ENCODE data around the gene IQGAP2. TPM values are rescaled to one million over a fixed set of nuclear protein-coding genes. Genes with fewer than 3 reads are reported as not detected.
"Not testable (repeated sequence)": the region's sequence is repeated elsewhere in the genome, so short reads cannot be mapped to it uniquely, and the experiment has no call there.

Gene IQGAP2
- total RNA-seq, 1 donor from 2014 or later: 8.8 TPM

DNA sequence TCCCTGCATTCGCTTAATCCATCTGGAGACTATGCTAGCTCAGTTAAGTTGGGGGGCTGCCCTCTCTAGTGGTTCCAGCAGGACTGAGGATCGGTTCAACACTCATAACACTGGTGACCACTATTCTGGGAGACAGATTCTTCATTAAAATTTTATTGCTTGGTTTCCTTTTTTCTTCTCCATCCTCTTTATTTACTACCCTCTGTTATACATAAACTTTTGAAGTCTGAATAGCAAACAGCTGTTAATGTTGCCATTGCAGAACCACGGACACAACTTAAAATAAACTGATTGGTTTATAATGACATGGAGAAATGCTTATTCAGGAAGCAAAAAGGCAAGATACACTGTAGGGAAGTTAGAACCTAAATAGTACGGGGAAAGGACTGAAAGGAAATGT is 22.1 kb downstream of the IQGAP2 start:
- TF ChIP-seq, protein P1, sequence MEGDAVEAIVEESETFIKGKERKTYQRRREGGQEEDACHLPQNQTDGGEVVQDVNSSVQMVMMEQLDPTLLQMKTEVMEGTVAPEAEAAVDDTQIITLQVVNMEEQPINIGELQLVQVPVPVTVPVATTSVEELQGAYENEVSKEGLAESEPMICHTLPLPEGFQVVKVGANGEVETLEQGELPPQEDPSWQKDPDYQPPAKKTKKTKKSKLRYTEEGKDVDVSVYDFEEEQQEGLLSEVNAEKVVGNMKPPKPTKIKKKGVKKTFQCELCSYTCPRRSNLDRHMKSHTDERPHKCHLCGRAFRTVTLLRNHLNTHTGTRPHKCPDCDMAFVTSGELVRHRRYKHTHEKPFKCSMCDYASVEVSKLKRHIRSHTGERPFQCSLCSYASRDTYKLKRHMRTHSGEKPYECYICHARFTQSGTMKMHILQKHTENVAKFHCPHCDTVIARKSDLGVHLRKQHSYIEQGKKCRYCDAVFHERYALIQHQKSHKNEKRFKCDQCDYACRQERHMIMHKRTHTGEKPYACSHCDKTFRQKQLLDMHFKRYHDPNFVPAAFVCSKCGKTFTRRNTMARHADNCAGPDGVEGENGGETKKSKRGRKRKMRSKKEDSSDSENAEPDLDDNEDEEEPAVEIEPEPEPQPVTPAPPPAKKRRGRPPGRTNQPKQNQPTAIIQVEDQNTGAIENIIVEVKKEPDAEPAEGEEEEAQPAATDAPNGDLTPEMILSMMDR (IDR thresholded peaks at IDR 0.05): no peak
- no peaks in the 10 kb centered on the region for H3K36me3 Mint-ChIP-seq (ENCODE audit: unreplicated experiment)
- no peak overlapping the region for H3K4me3 Mint-ChIP-seq (ENCODE audit: unreplicated experiment)
- H3K27me3 Mint-ChIP-seq (ENCODE audit: unreplicated experiment): no peaks in the 10 kb centered on the region
- no peak for DNase-seq (ENCODE audit: extremely low spot score, unreplicated experiment)
- no peaks in the 10 kb centered on the region for H3K9me3 Mint-ChIP-seq (ENCODE audit: unreplicated experiment)
- H3K4me1 Mint-ChIP-seq (ENCODE audit: unreplicated experiment): peaks cover 19% of the 10 kb centered on the region
- H3K27ac Mint-ChIP-seq (ENCODE audit: unreplicated experiment): no peak overlapping the region

DNA sequence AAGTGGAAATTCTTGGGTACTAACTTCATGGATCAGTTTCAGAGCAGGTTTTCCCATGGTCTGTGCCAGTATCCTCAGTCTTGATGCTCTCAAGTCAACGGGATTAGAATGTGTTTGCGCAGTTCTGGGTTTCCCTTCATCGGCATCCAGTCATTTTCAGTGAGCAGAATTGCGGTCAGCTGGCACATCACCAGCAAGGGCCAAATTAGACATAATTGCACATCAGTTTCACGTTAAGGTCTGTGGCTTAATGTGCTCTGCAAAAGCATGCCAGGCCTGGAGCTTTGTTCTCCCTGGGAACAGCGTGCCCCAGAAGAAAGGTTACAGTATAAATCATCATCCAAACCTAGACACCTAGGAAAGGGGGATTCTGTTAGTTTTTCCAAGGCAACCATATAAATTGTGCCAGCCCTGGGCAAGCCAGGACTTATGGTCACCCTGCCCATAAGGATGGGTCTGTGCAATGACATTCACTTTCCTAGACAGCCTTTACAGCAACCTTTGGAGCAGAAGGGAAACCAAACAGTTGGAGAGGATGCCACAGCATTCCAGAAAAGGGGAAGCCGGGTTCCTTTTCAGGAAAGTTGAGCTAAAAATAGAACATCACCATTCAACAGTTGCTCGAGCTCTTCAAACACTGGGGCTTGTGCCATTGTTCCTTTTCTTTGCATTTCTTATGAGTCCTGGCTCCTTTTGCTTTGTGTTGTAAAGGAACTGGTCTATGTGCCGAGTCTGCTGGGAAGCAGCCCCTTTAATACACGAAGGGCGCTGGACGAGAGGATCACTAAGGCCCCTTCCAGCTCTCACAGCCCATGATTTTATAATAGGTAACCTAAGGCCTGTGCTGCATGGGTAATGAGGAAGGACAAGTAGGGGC is 23.1 kb downstream of the IQGAP2 start:
- DNase-seq (ENCODE audit: extremely low spot score, unreplicated experiment): no peak
- TF ChIP-seq, protein P1 (IDR thresholded peaks at IDR 0.05): no peak
- peaks cover 19% of the 10 kb centered on the region for H3K4me1 Mint-ChIP-seq (ENCODE audit: unreplicated experiment)
- no peaks in the 10 kb centered on the region for H3K36me3 Mint-ChIP-seq (ENCODE audit: unreplicated experiment)
- no peaks in the 10 kb centered on the region for H3K27me3 Mint-ChIP-seq (ENCODE audit: unreplicated experiment)
- H3K27ac Mint-ChIP-seq (ENCODE audit: unreplicated experiment): no peak overlapping the region
- no peak overlapping the region for H3K4me3 Mint-ChIP-seq (ENCODE audit: unreplicated experiment)
- H3K9me3 Mint-ChIP-seq (ENCODE audit: unreplicated experiment): no peaks in the 10 kb centered on the region

DNA sequence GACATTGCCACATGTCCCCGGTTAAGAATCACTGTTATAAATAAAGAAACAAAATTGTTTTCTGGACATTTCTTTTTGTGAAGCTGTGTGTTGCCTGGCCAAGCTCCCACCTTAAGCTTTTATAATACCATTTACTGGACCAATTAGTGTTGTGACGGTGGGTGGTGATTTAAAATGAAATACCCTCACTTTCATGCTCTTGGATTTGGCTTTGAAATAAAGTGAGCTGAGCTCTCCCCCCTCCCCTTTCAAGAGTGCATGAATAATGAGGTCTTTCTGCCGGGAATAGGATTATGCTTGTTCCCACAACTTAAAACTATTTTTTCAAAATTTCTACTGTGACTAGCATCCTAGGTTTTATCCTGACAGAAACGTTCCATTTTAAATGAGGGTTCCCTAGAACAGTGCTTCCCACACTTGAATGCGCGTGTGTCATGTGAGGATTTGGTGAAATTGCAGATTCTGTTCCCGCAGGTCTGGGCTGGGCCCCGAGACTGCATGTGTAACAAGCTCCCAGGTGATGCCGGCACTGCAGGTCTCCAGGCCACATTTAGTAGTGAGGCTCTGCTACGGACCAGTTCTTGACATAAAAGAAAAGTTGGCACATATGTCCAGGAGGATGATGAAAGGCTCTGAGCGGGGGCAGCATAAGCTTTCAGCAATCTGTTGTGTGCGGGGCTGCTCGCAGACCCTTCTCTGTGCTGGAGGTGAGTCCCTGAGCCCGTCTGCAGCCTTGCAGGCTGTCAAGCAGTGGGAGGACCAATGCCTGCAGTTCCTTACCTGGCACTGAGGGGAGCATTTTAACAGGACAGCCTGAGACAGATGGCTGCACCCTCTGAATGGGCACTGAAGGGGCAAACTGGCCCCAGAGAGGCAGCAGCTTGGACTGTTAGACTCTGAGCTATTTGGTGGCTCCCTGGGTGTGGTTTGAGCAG is 24.4 kb downstream of the IQGAP2 start:
- TF ChIP-seq, protein P1 (IDR thresholded peaks at IDR 0.05): no peak
- H3K9me3 Mint-ChIP-seq (ENCODE audit: unreplicated experiment): no peaks in the 10 kb centered on the region
- no peak for DNase-seq (ENCODE audit: extremely low spot score, unreplicated experiment)
- H3K27me3 Mint-ChIP-seq (ENCODE audit: unreplicated experiment): no peaks in the 10 kb centered on the region
- H3K4me3 Mint-ChIP-seq (ENCODE audit: unreplicated experiment): no peak overlapping the region
- peaks cover 13% of the 10 kb centered on the region for H3K4me1 Mint-ChIP-seq (ENCODE audit: unreplicated experiment)
- H3K36me3 Mint-ChIP-seq (ENCODE audit: unreplicated experiment): no peaks in the 10 kb centered on the region
- no peak overlapping the region for H3K27ac Mint-ChIP-seq (ENCODE audit: unreplicated experiment)

DNA sequence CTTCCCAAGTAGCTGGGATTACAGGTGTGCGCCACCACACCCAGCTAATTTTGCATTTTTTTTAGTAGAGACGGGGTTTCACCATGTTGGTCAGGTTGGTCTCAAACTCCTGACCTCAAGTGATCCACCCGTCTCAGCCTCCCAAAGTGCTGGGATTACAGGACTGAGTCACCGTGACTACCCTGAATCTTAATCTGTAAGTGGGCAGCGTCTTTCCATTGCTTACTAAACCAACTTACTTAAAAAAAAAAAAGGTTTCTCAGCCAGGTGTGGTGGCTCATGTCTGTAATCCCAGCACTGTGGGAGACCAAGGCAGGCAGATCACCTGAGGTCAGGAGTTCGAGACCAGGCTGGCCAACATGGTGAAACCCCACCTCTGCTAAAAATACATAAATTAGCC is 25.5 kb downstream of the IQGAP2 start:
- H3K4me1 Mint-ChIP-seq (ENCODE audit: unreplicated experiment): peaks cover 11% of the 10 kb centered on the region
- not testable (repeated sequence) for H3K36me3 Mint-ChIP-seq (ENCODE audit: unreplicated experiment); DNase-seq (ENCODE audit: extremely low spot score, unreplicated experiment)

DNA sequence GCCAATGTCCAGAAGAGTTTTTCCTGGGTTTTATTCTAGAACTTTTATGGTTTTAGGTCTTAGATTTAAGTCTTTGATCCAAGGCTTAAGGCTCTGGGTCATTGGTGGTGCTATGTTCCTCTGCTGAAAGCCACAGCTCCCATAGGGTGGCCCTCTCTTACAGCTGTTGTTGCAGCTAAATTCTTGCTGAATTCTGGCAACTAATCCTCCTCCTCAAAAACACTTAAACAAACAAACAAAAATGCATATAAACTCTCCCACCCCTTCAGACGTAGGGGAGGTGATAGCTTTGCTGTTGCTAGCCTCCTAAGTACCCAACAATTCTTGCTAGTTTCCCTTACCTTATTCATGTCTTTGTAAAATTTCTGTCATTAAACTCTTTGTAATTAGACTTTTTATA is 30.2 kb downstream of the IQGAP2 start:
- no peak for DNase-seq (ENCODE audit: extremely low spot score, unreplicated experiment)
- TF ChIP-seq, protein P1 (IDR thresholded peaks at IDR 0.05): no peak
- peaks cover 11% of the 10 kb centered on the region for H3K9me3 Mint-ChIP-seq (ENCODE audit: unreplicated experiment)
- H3K27me3 Mint-ChIP-seq (ENCODE audit: unreplicated experiment): peaks cover 8% of the 10 kb centered on the region
- no peaks in the 10 kb centered on the region for H3K36me3 Mint-ChIP-seq (ENCODE audit: unreplicated experiment)
- H3K4me3 Mint-ChIP-seq (ENCODE audit: unreplicated experiment): no peak overlapping the region
- H3K4me1 Mint-ChIP-seq (ENCODE audit: unreplicated experiment): no peaks in the 10 kb centered on the region
- H3K27ac Mint-ChIP-seq (ENCODE audit: unreplicated experiment): no peak overlapping the region

More for the DNA sequence above, 25.5 kb downstream of the IQGAP2 start:
- H3K27ac Mint-ChIP-seq (ENCODE audit: unreplicated experiment); H3K9me3 Mint-ChIP-seq (ENCODE audit: unreplicated experiment); H3K27me3 Mint-ChIP-seq (ENCODE audit: unreplicated experiment); H3K4me3 Mint-ChIP-seq (ENCODE audit: unreplicated experiment): not testable (repeated sequence)

DNA sequence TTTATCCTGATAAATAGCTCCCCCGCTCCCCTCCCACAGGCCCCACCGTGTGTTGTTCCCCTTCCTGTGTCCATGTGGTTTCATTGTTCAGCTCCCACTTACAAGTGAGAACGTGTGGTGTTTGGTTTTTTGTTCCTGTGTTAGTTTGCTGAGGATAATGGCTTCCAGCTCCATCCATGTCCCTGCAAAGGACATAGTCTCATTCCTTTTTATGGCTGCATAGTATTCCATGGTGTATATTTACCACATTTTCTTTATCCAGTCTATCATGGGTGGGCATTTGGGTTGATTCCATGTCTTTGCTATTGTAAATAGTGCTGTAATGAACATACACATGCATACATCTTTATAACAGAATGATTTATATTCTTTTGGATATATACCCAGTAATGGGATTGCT is 34.4 kb downstream of the IQGAP2 start:
- not testable (repeated sequence) for H3K4me3 Mint-ChIP-seq (ENCODE audit: unreplicated experiment); H3K27ac Mint-ChIP-seq (ENCODE audit: unreplicated experiment); H3K36me3 Mint-ChIP-seq (ENCODE audit: unreplicated experiment); DNase-seq (ENCODE audit: extremely low spot score, unreplicated experiment); H3K4me1 Mint-ChIP-seq (ENCODE audit: unreplicated experiment); H3K27me3 Mint-ChIP-seq (ENCODE audit: unreplicated experiment)
- peaks cover 17% of the 10 kb centered on the region for H3K9me3 Mint-ChIP-seq (ENCODE audit: unreplicated experiment)
